SK-N-SH (cell line): ENCODE measurements around the gene MYMX.

Source experiments
- CHD2 ChIP-seq: fragments of 150-350 bp; IDR thresholded peaks from 2 replicates; pipeline ENCODE4 v1.6.1; 2018; ENCODE audit warnings: low read length; ENCODE audit not compliant: partially characterized antibody
- CTCF ChIP-seq: fragments of 200-600 bp; sonication (generic); IDR thresholded peaks from 2 replicates; pipeline ENCODE4 v1.6.1; 2017; ENCODE audit warnings: antibody characterized with exemption, mild to moderate bottlenecking, moderate library complexity
- EP300 ChIP-seq, 2 experiments: IDR thresholded peaks; 2 replicates each; pipeline versions ENCODE4 v1.4.0 to v1.6.1; 2012; ENCODE audit warnings: borderline replicate concordance in 1 of 2, low read depth in 1 of 2, low read length in 1 of 2
- MXI1 ChIP-seq: IDR thresholded peaks from 2 replicates; pipeline ENCODE4 v1.6.1; 2012; ENCODE audit warnings: mild to moderate bottlenecking, low read depth, low read length, improper control_type of control experiment
- POLR2AphosphoS5 ChIP-seq: IDR thresholded peaks from 2 replicates; pipeline ENCODE4 v1.6.1; 2012; ENCODE audit warnings: low read depth, low read length
- REST ChIP-seq: IDR thresholded peaks from 2 replicates; pipeline ENCODE4 v1.6.1; 2012; ENCODE audit warnings: mild to moderate bottlenecking, low read depth, low read length, moderate library complexity

GRCh38 chr6:44230034-44230675 is 13.4 kb downstream of the MYMX start:
- TF ChIP-seq CTCF = no peak
- no peak for TF ChIP-seq CHD2
- no peak for TF ChIP-seq MXI1
- TF ChIP-seq POLR2AphosphoS5 = no peak
- no peak for TF ChIP-seq EP300 (IDR thresholded peaks at IDR 0.05; ENCODE audit: borderline replicate concordance in 1 of 2, low read depth in 1 of 2, low read length in 1 of 2)
- no peak for TF ChIP-seq REST
